GM23248 (cell line): ENCODE data around the gene NRSN2. TPM values are rescaled to one million over a fixed set of nuclear protein-coding genes. Genes with fewer than 3 reads are reported as not detected.
"Not testable (repeated sequence)": the region's sequence is repeated elsewhere in the genome, so short reads cannot be mapped to it uniquely, and the experiment has no call there.

ENCODE experiments used
- DNase-seq: peaks from one replicate; pipeline ENCODE4 v3.0.0-alpha.2; 2015
- H2AFZ ChIP-seq: fragments of 200-600 bp; sonication (generic); 2 replicates; pipeline ENCODE4 v1.6.1; 2016; ENCODE audit warnings: antibody characterized with exemption
- H3F3A ChIP-seq: fragments of 200-600 bp; sonication (generic); 2 replicates; pipeline ENCODE4 v1.6.1; 2016; ENCODE audit warnings: mild to moderate bottlenecking, antibody characterized with exemption, mixed run types; ENCODE audit not compliant: insufficient read depth
- H3K27ac ChIP-seq: fragments of 200-600 bp; sonication (generic); 2 replicates; pipeline ENCODE4 v1.5.1; 2016; ENCODE audit warnings: mild to moderate bottlenecking
- H3K27me3 ChIP-seq: fragments of 200-600 bp; sonication (generic); replicated peaks from 2 replicates; pipeline ENCODE4 v1.6.1; 2016; ENCODE audit warnings: mild to moderate bottlenecking; ENCODE audit not compliant: insufficient read depth
- H3K36me3 ChIP-seq: fragments of 200-600 bp; sonication (generic); 2 replicates; pipeline ENCODE4 v1.6.1; 2016; ENCODE audit warnings: low read depth, mild to moderate bottlenecking
- H3K4me1 ChIP-seq: fragments of 200-600 bp; sonication (generic); 2 replicates; pipeline ENCODE4 v1.6.1; 2016; ENCODE audit warnings: mild to moderate bottlenecking; ENCODE audit not compliant: insufficient read depth
- H3K4me2 ChIP-seq: fragments of 200-600 bp; sonication (generic); one replicate; pipeline ENCODE4 v1.6.1; 2016; ENCODE audit warnings: mild to moderate bottlenecking; ENCODE audit not compliant: unreplicated experiment
- H3K4me3 ChIP-seq: fragments of 200-600 bp; sonication (generic); 2 replicates; pipeline ENCODE4 v1.5.1; 2016; ENCODE audit warnings: mild to moderate bottlenecking
- H3K79me2 ChIP-seq: fragments of 200-600 bp; sonication (generic); 2 replicates; pipeline ENCODE4 v1.6.1; 2016; ENCODE audit warnings: mild to moderate bottlenecking; ENCODE audit not compliant: insufficient read depth
- H3K9ac ChIP-seq: fragments of 200-600 bp; sonication (generic); 2 replicates; pipeline ENCODE4 v1.6.1; 2016; ENCODE audit warnings: mild to moderate bottlenecking
- H3K9me2 ChIP-seq: fragments of 200-600 bp; sonication (generic); 2 replicates; pipeline ENCODE4 v1.6.1; 2016; ENCODE audit warnings: mixed run types, mild to moderate bottlenecking, moderate library complexity; ENCODE audit not compliant: insufficient read depth
- H3K9me3 ChIP-seq: fragments of 200-600 bp; sonication (generic); one replicate; pipeline ENCODE4 v1.6.1; 2017; ENCODE audit warnings: low read depth
- H4K20me1 ChIP-seq: fragments of 200-600 bp; sonication (generic); 2 replicates; pipeline ENCODE4 v1.6.0; 2016; ENCODE audit not compliant: insufficient read depth
- EZH2 ChIP-seq: fragments of 200-600 bp; sonication (generic); IDR thresholded peaks from 2 replicates; pipeline ENCODE4 v1.6.1; 2018; ENCODE audit warnings: antibody characterized with exemption, mild to moderate bottlenecking; ENCODE audit not compliant: insufficient read depth, poor library complexity, severe bottlenecking
- EZH2phosphoT487 ChIP-seq: fragments of 200-600 bp; sonication (generic); IDR thresholded peaks from 2 replicates; pipeline ENCODE4 v1.6.1; 2018; ENCODE audit warnings: antibody characterized with exemption, moderate library complexity, mild to moderate bottlenecking, low read depth; ENCODE audit not compliant: insufficient read depth
- WGBS, 2 experiments: methylation state at CpG; one replicate each; pipeline ENCODE4 v1.1.6; 2015 to 2017; ENCODE audit warnings: low lambda C conversion rate in 2 of 2, low coverage in 1 of 2; ENCODE audit errors: missing lambda C conversion rate in 2 of 2; 5-methylcytosine and 5-hydroxymethylcytosine counted together
- in situ Hi-C: fragments of 300-500 bp; cut with MboI; formaldehyde crosslinking; loops from 2 replicates; pipeline ENCODE4 v1.15.0; 2020
- polyA plus RNA-seq: library from polyadenylated mRNA; unstranded; fragments of >200 nt; fragmentation: Nextera tagmentation; extraction: Ambion mirVana; gene quantifications from 2 replicates; pipeline ENCODE4 v1.2.1, GENCODE V29; 2016
- total RNA-seq: library from RNA; depleted of rRNA; stranded (reverse); fragments of >200 nt; shearing (Covaris generic); gene quantifications from 2 replicates; pipeline ENCODE4 v1.2.3, GENCODE V29; 2014

Gene NRSN2
- total and polyA plus RNA-seq, 2 experiments from 2014 or later: 76.7 to 76.8 TPM

DNA sequence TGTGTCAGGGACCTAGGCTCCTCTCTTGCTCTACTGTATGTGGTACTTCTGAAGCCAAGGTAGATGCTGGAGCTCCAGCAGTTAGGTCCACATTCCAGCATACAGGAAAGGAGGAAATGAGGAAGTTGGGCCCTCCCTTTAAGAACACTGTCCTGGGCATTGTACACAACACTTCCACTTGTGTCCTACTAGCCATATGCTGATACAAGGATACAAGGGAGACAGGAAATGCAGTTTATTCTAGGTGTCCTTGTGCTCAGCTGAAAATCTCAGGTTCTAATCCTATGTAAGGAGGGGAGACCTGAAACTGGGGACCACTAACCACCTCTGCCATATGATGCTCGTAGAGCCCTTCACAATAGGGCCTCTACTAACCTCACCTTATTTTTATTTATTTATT is 37.8 kb downstream of the NRSN2 start:
- H3K4me1 ChIP-seq: no peaks in the 10 kb centered on the region
- no peaks in the 10 kb centered on the region for H3K9me3 ChIP-seq
- no peak overlapping the region for H3K4me3 ChIP-seq
- peaks cover 34% of the 10 kb centered on the region for H3K36me3 ChIP-seq
- no peaks in the 10 kb centered on the region for H3K9me2 ChIP-seq
- H2AFZ ChIP-seq: no peak overlapping the region
- H3K27ac ChIP-seq: no peak overlapping the region
- H3K9ac ChIP-seq: no peak overlapping the region
- H3K27me3 ChIP-seq: no peaks in the 10 kb centered on the region
- peaks cover 67% of the 10 kb centered on the region for H3K79me2 ChIP-seq
- peaks cover 4% of the 10 kb centered on the region; the same call in 1 of the 2 replicates for H4K20me1 ChIP-seq
- WGBS, 2 experiments: 59 to 77% methylated on average over 1 of the region's 1 CpG
- TF ChIP-seq EZH2 (no peak), EZH2phosphoT487 (no peak)
- H3F3A ChIP-seq: peaks cover 17% of the 10 kb centered on the region
- no peak overlapping the region for H3K4me2 ChIP-seq
- in situ Hi-C loops: no loop called here
- no peak for DNase-seq

DNA sequence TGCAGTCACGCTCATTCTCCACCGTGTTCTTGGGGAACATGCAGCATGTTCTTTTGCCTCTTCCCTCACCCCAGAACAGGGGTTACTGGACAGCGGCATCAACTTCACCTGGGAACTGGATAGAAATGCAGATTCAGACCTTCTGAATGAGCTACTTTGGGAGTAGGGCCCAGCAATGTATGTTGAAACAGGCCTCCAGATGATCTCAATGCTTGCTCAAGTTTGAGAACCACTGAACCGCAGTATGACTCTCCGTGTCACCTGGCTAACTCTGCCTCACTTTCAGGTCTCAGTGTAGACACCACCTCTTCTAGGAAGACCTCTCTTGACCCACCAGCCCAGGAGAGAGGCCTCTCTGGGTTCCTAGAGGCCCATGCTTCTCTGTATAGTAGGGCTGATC is 38.5 kb downstream of the NRSN2 start:
- no peak overlapping the region for H2AFZ ChIP-seq
- TF ChIP-seq EZH2 (no peak), EZH2phosphoT487 (no peak)
- H3K4me1 ChIP-seq: no peaks in the 10 kb centered on the region
- H3K27ac ChIP-seq: no peak overlapping the region
- H3K27me3 ChIP-seq: no peaks in the 10 kb centered on the region
- in situ Hi-C loops: no loop called here
- no peak for DNase-seq
- H3K9ac ChIP-seq: no peak overlapping the region
- WGBS, 2 experiments: 98 to 99% methylated on average over 5 of the region's 5 CpGs
- H4K20me1 ChIP-seq: peaks cover 4% of the 10 kb centered on the region; the same call in 1 of the 2 replicates
- no peaks in the 10 kb centered on the region for H3K9me3 ChIP-seq
- H3K79me2 ChIP-seq: peaks cover 67% of the 10 kb centered on the region
- H3K4me2 ChIP-seq: no peak overlapping the region
- peaks cover 41% of the 10 kb centered on the region for H3K36me3 ChIP-seq
- no peaks in the 10 kb centered on the region for H3K9me2 ChIP-seq
- no peak overlapping the region for H3K4me3 ChIP-seq
- peaks cover 17% of the 10 kb centered on the region for H3F3A ChIP-seq

DNA sequence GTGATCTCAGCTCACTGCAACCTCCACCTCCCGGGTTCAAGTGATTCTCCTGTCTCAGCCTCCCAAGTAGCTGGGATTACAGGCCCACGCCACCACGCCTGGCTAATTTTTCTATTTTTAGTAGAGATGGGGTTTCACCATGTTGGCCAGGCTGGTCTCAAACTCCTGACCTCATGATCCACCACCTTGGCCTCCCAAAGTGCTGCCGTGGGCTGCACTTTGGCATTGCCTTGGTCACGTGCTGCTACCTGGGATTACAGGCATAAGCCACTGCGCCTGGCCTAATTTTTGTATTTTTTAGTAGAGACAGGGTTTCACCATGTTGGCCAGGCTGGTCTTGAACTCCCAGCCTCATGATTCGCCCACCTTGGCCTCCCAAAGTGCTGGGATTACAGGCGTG is 39.7 kb downstream of the NRSN2 start:
- in situ Hi-C loops, H3K4me1 ChIP-seq, H3K9me2 ChIP-seq, H3K4me3 ChIP-seq, H4K20me1 ChIP-seq, H3K4me2 ChIP-seq, H2AFZ ChIP-seq, H3K9ac ChIP-seq, H3K9me3 ChIP-seq, H3K27me3 ChIP-seq, DNase-seq, H3K27ac ChIP-seq: not testable (repeated sequence)
- peaks cover 47% of the 10 kb centered on the region for H3K36me3 ChIP-seq
- H3K79me2 ChIP-seq: peaks cover 62% of the 10 kb centered on the region
- peaks cover 17% of the 10 kb centered on the region for H3F3A ChIP-seq
- WGBS, 2 experiments: 95 to 97% methylated on average over 7 to 8 of the region's 8 CpGs

DNA sequence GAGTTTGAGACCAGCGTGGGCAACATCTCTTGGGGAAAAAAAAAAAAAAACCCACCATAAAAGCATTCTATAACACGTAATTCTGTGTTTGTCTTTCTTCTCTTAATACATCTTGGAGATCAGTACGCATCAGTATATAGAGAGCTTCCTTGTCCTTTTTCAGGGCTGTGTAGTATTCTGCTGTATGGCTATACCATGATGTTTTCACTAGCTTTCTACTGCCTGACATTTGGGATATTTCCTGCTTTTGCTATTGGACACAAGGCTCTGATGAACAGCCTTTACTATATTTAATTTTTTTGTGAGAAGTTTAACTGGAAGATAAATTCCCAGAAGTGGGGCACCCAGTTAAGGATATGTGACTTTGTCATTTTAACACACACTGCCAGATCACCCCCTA is 40.6 kb downstream of the NRSN2 start:
- Histone ChIP-seq H3F3A (peaks cover 12% of the 10 kb centered on the region), H3K27me3 (no peaks in the 10 kb centered on the region), H2AFZ (no peak overlapping the region), H3K9ac (no peak overlapping the region), H3K4me1 (no peaks in the 10 kb centered on the region), H4K20me1 (peaks cover 4% of the 10 kb centered on the region; the same call in 1 of the 2 replicates), H3K79me2 (peaks cover 57% of the 10 kb centered on the region), H3K27ac (no peak overlapping the region), H3K4me3 (no peak overlapping the region), H3K9me2 (no peaks in the 10 kb centered on the region), H3K4me2 (no peak overlapping the region), H3K9me3 (no peaks in the 10 kb centered on the region), H3K36me3 (peaks cover 56% of the 10 kb centered on the region)
- no peak for DNase-seq
- in situ Hi-C loops: no loop called here
- TF ChIP-seq EZH2phosphoT487: no peak
- WGBS, 2 experiments: 82 to 83% methylated on average over 3 of the region's 3 CpGs
